22Rv1 (cell line): ENCODE measurements around the gene KCNQ1OT1.

ENCODE experiments used
- CTCF ChIP-seq: fragments of 450-650 bp; IDR thresholded peaks from 2 replicates; pipeline ENCODE4 v1.5.1; 2017; ENCODE audit warnings: mild to moderate bottlenecking
- ZFX ChIP-seq: fragments of 450-650 bp; IDR thresholded peaks from 2 replicates; pipeline ENCODE4 v1.6.1; 2017; ENCODE audit warnings: antibody characterized with exemption, borderline replicate concordance

DNA sequence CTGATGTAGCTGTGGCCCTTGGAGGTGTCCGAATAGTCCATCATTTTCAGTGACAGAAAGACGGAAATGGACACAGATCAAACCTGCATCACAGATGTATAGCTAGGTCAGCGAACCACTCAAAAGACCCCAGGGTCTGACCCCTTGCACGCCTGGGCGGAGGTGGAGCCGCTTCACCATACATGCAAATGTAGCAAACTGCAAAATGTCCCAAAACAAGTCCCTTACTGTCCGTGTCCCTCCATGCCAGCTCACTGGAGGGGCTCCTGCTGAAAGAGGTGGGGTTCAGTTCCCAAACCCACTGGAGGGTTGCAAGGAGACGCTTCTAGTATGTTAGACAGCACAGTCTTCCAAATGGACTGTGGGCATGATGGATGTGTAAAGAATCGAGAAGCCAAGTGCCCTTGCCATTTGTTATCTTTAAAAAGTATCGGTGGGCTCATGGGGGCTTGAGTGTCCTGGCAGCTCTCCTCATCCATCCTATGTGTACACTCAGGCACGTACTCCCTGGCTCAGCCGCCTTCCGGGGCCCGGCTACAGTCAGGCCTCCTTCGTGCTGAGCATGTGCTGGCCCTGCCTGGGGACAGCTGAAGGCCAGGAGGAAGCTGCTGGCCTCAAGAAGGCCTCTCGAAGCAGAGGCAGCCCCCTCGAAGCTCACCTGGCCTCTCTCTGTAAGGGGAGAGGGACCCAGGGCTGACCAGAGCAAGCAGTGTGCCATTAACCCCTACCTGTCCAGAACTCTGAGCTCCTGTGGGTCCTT lies 20.2 kb upstream of the KCNQ1OT1 start:
- TF ChIP-seq CTCF (no peak), ZFX (no peak)
